HuH-7 (cell line): ENCODE data around the gene NKD1.

ENCODE experiments used
- DNase-seq: peaks from one replicate; pipeline ENCODE4 v3.0.0; 2011; ENCODE audit warnings: low spot score

Gene NKD1

GRCh38 chr16:50558913-50559312, 10.7 kb downstream of the NKD1 start:
- DNase-seq: no peak

GRCh38 chr16:50559342-50559741, 11.1 kb downstream of the NKD1 start:
- no peak for DNase-seq

GRCh38 chr16:50559804-50560514, 11.8 kb downstream of the NKD1 start:
- no peak for DNase-seq

GRCh38 chr16:50560903-50561863, 13.0 kb downstream of the NKD1 start:
- DNase-seq: no peak

GRCh38 chr16:50562657-50563056, 14.5 kb downstream of the NKD1 start:
- DNase-seq: no peak

- DNase-seq: no peak
These were observed 15.8 kb downstream of the NKD1 start for GRCh38 chr16:50563989-50564388.

- no peak for DNase-seq
These were observed 17.2 kb downstream of the NKD1 start for GRCh38 chr16:50565428-50565827.

GRCh38 chr16:50566014-50566962, 18.1 kb downstream of the NKD1 start:
- no peak for DNase-seq

- DNase-seq: no peak
These were observed 19.5 kb downstream of the NKD1 start for GRCh38 chr16:50567651-50568050.

- DNase-seq: no peak
These were observed 20.1 kb downstream of the NKD1 start for GRCh38 chr16:50568187-50568815.

GRCh38 chr16:50570354-50570753, 22.2 kb downstream of the NKD1 start:
- DNase-seq: no peak

GRCh38 chr16:50570808-50571598, 22.8 kb downstream of the NKD1 start:
- no peak for DNase-seq

- DNase-seq: no peak
These were observed 23.6 kb downstream of the NKD1 start for GRCh38 chr16:50571786-50572185.

GRCh38 chr16:50572700-50573099, 24.5 kb downstream of the NKD1 start:
- DNase-seq: no peak

GRCh38 chr16:50573279-50573678, 25.1 kb downstream of the NKD1 start:
- no peak for DNase-seq

GRCh38 chr16:50573947-50574744, 25.9 kb downstream of the NKD1 start:
- no peak for DNase-seq

GRCh38 chr16:50574745-50575136, 26.5 kb downstream of the NKD1 start:
- DNase-seq: no peak

GRCh38 chr16:50575743-50576142, 27.5 kb downstream of the NKD1 start:
- DNase-seq: no peak

GRCh38 chr16:50576403-50577113, 28.4 kb downstream of the NKD1 start:
- DNase-seq: no peak
